IMR-90 (cell line): ENCODE results near the gene FBXW8. TPM values are rescaled to one million over a fixed set of nuclear protein-coding genes. Genes with fewer than 3 reads are reported as not detected.

Experiments
- ATAC-seq: fragments of 200-7000 bp; cut with Tn5 transposase; 2 replicates; pipeline ENCODE4 v1.9.1; 2020; ENCODE audit warnings: low read depth, mild to moderate bottlenecking, moderate library complexity
- BruUV-seq: library from RNA; stranded (reverse); fragments of 400-500 nt; replicated peaks from 2 replicates; lab custom pipeline; 2021; lab: Mats Ljungman, UMichigan
- CTCF ChIA-PET: fragments of 300-600 bp; formaldehyde crosslinking; extraction: SDS; loops from one replicate; lab custom pipeline; 2021; ENCODE audit warnings: antibody characterized with exemption; lab: Yijun Ruan, JAX
- POLR2A ChIA-PET: fragments of 300-600 bp; sonication (Branson Sonifier 250); formaldehyde crosslinking; loops from one replicate; lab custom pipeline; 2022; ENCODE audit warnings: antibody characterized with exemption; ENCODE audit not compliant: unreplicated experiment; lab: Charles Lee
- DNase-seq: peaks from one replicate; pipeline ENCODE4 v3.0.0; 2013
- H2AFZ ChIP-seq: replicated peaks from 2 replicates; pipeline ENCODE3; 2013; ENCODE audit warnings: low read length, mild to moderate bottlenecking; ENCODE audit not compliant: poor library complexity
- H2AK5ac ChIP-seq: 2 replicates; pipeline ENCODE4 v1.6.1; 2013; ENCODE audit warnings: low read depth, low read length, inconsistent platforms
- H2AK9ac ChIP-seq: replicated peaks from 2 replicates; pipeline ENCODE3; 2013; ENCODE audit warnings: mild to moderate bottlenecking, low read depth, low read length, moderate library complexity; ENCODE audit not compliant: poor library complexity
- H2BK120ac ChIP-seq: 2 replicates; pipeline ENCODE4 v1.6.1; 2013; ENCODE audit warnings: low read depth, low read length, inconsistent platforms
- H2BK15ac ChIP-seq: 3 replicates; pipeline ENCODE4 v1.6.1; 2013; ENCODE audit warnings: low read depth, low read length, inconsistent platforms
- H2BK20ac ChIP-seq: 2 replicates; pipeline ENCODE4 v1.6.1; 2013; ENCODE audit warnings: low read depth, mild to moderate bottlenecking, inconsistent platforms, low read length, moderate library complexity
- H2BK5ac ChIP-seq: 2 replicates; pipeline ENCODE4 v1.6.1; 2013; ENCODE audit warnings: mild to moderate bottlenecking, low read depth, low read length, inconsistent platforms; ENCODE audit not compliant: poor library complexity, severe bottlenecking
- H3K14ac ChIP-seq: replicated peaks from 2 replicates; pipeline ENCODE4 v1.6.1; 2013; ENCODE audit warnings: low read depth, low read length, inconsistent platforms
- H3K18ac ChIP-seq: 2 replicates; pipeline ENCODE4 v1.6.1; 2013; ENCODE audit warnings: low read depth, low read length, control low read depth
- H3K23ac ChIP-seq: 2 replicates; pipeline ENCODE4 v1.6.1; 2013; ENCODE audit warnings: low read depth, low read length, inconsistent platforms
- H3K27ac ChIP-seq: 2 replicates; pipeline ENCODE4 v1.5.1; 2013; ENCODE audit warnings: mild to moderate bottlenecking, control low read depth, low read length; ENCODE audit not compliant: insufficient read depth
- H3K27me3 ChIP-seq: 2 replicates; pipeline ENCODE4 v1.6.1; 2013; ENCODE audit warnings: low read length; ENCODE audit not compliant: control insufficient read depth, insufficient read depth
- H3K36me3 ChIP-seq: 2 replicates; pipeline ENCODE4 v1.6.1; 2013; ENCODE audit warnings: low read length, mixed read lengths; ENCODE audit not compliant: control insufficient read depth, insufficient read depth
- H3K4ac ChIP-seq: 2 replicates; pipeline ENCODE4 v1.6.1; 2013; ENCODE audit warnings: low read depth, low read length, inconsistent platforms
- H3K4me1 ChIP-seq: 2 replicates; pipeline ENCODE4 v1.6.1; 2013; ENCODE audit warnings: low read length, mixed read lengths; ENCODE audit not compliant: control insufficient read depth, insufficient read depth
- H3K4me2 ChIP-seq: 2 replicates; pipeline ENCODE4 v1.6.1; 2013; ENCODE audit warnings: low read depth, mild to moderate bottlenecking, control low read depth, low read length, moderate library complexity
- H3K4me3 ChIP-seq: 2 replicates; pipeline ENCODE4 v1.5.1; 2013; ENCODE audit warnings: low read depth, mild to moderate bottlenecking, control low read depth, low read length, moderate library complexity; ENCODE audit not compliant: insufficient read depth
- H3K56ac ChIP-seq: 2 replicates; pipeline ENCODE4 v1.6.1; 2013; ENCODE audit warnings: low read length, inconsistent platforms; ENCODE audit not compliant: insufficient read depth; ENCODE audit errors: extremely low read depth
- H3K79me1 ChIP-seq, 2 experiments: 2 replicates each; pipeline ENCODE4 v1.6.1; 2013; ENCODE audit warnings: low read length in 2 of 2, inconsistent platforms in 1 of 2, low read depth in 1 of 2
- H3K9ac ChIP-seq: 2 replicates; pipeline ENCODE4 v1.6.1; 2013; ENCODE audit warnings: low read depth, low read length, control low read depth
- H3K9me1 ChIP-seq: 2 replicates; pipeline ENCODE4 v1.6.1; 2013; ENCODE audit warnings: low read length, inconsistent platforms; ENCODE audit not compliant: insufficient read depth
- H3K9me3 ChIP-seq: 2 replicates; pipeline ENCODE4 v1.6.1; 2013; ENCODE audit warnings: low read length; ENCODE audit not compliant: control insufficient read depth, insufficient read depth
- H4K20me1 ChIP-seq: 2 replicates; pipeline ENCODE4 v1.6.1; 2013; ENCODE audit warnings: low read length, inconsistent platforms; ENCODE audit not compliant: insufficient read depth
- H4K5ac ChIP-seq: 2 replicates; pipeline ENCODE4 v1.6.1; 2013; ENCODE audit warnings: mild to moderate bottlenecking, low read depth, low read length, control low read depth
- H4K8ac ChIP-seq, 2 experiments: 2 replicates each; pipeline ENCODE4 v1.6.1; 2013; ENCODE audit warnings: low read depth in 2 of 2, low read length in 2 of 2, control low read depth in 1 of 2, inconsistent platforms in 1 of 2
- H4K91ac ChIP-seq: 2 replicates; pipeline ENCODE4 v1.6.1; 2013; ENCODE audit warnings: low read depth, low read length, inconsistent platforms; ENCODE audit not compliant: insufficient read depth
- BHLHE40 ChIP-seq: fragments of 150-350 bp; IDR thresholded peaks from 2 replicates; pipeline ENCODE4 v1.6.1; 2016; ENCODE audit warnings: mild to moderate bottlenecking, low read depth, low read length
- CEBPB ChIP-seq: IDR thresholded peaks from 2 replicates; pipeline ENCODE4 v1.6.1; 2012; ENCODE audit warnings: low read depth, low read length, improper control_type of control experiment
- CHD1 ChIP-seq: IDR thresholded peaks from 2 replicates; pipeline ENCODE4 v1.6.1; 2012; ENCODE audit warnings: low read depth, low read length, improper control_type of control experiment
- FOS ChIP-seq: fragments of 150-350 bp; IDR thresholded peaks from 2 replicates; pipeline ENCODE4 v1.6.1; 2016; ENCODE audit warnings: low read depth, low read length
- MAFK ChIP-seq: IDR thresholded peaks from 2 replicates; pipeline ENCODE4 v1.6.1; 2012; ENCODE audit warnings: low read depth, low read length, improper control_type of control experiment
- MAZ ChIP-seq: IDR thresholded peaks from 2 replicates; pipeline ENCODE4 v1.6.1; 2012; ENCODE audit warnings: low read depth, mild to moderate bottlenecking, low read length, improper control_type of control experiment, moderate library complexity, borderline replicate concordance
- POLR2A ChIP-seq: IDR thresholded peaks from 2 replicates; pipeline ENCODE4 v1.6.1; 2012; ENCODE audit warnings: mild to moderate bottlenecking, low read depth, low read length
- RAD21 ChIP-seq: IDR thresholded peaks from 2 replicates; pipeline ENCODE4 v1.6.1; 2012; ENCODE audit warnings: low read length, improper control_type of control experiment
- RCOR1 ChIP-seq: IDR thresholded peaks from 2 replicates; pipeline ENCODE4 v1.6.1; 2012; ENCODE audit warnings: mild to moderate bottlenecking, low read length, improper control_type of control experiment; ENCODE audit not compliant: insufficient replicate concordance
- SMC3 ChIP-seq: fragments of 150-350 bp; IDR thresholded peaks from 2 replicates; pipeline ENCODE4 v1.6.1; 2016; ENCODE audit warnings: low read depth, mild to moderate bottlenecking, antibody characterized with exemption, low read length, moderate library complexity
- WGBS, 2 experiments: methylation state at CpG; one replicate each; pipeline versions ENCODE4 v1.1.5 to v1.1.7; 2013; ENCODE audit warnings: missing lambda C conversion rate in 2 of 2; ENCODE audit not compliant: insufficient read length in 1 of 2; ENCODE audit errors: extremely low coverage in 2 of 2; 5-methylcytosine and 5-hydroxymethylcytosine counted together
- dilution Hi-C: fragments of 300-500 bp; cut with HindIII; formaldehyde crosslinking; loops from one replicate; pipeline ENCODE4 v1.14.3; 2018; ENCODE audit warnings: low sequenced_read_pairs; ENCODE audit not compliant: unreplicated experiment
- in situ Hi-C: fragments of 300-500 bp; cut with MboI; formaldehyde crosslinking; loops from 3 replicates; pipeline ENCODE4 v1.14.3; 2019; ENCODE audit warnings: low sequenced_read_pairs, inconsistent platforms, mixed read lengths
- intact Hi-C: fragments of 100-400 bp; cut with micrococcal nuclease; formaldehyde crosslinking; loops from 2 replicates; pipeline ENCODE4 v1.10.0; 2022
- polyA plus RNA-seq, 3 experiments: library from polyadenylated mRNA; depleted of rRNA; stranded (reverse); fragments of >200 nt; gene quantifications; 2 replicates each; pipeline ENCODE4 v1.2.3, GENCODE V29; 2012; ENCODE audit warnings: low replicate concordance in 1 of 3
- total RNA-seq: library from RNA; depleted of rRNA; stranded (reverse); fragments of >200 nt; gene quantifications from 2 replicates; pipeline ENCODE4 v1.2.3, GENCODE V29; 2012
- TF ChIP-seq, protein P1 (sequence below): conservative IDR thresholded peaks from 2 replicates; pipeline ENCODE4 v1.5.1; 2012; ENCODE audit warnings: mild to moderate bottlenecking, low read depth, low read length, improper control_type of control experiment
- TF ChIP-seq, protein P2 (sequence below): fragments of 150-350 bp; IDR thresholded peaks from 2 replicates; pipeline ENCODE4 v1.6.1; 2017; ENCODE audit warnings: mild to moderate bottlenecking, antibody characterized with exemption, low read length, low read depth
- TF ChIP-seq, protein P3 (sequence below): fragments of 150-350 bp; IDR thresholded peaks from 2 replicates; pipeline ENCODE4 v1.6.1; 2016; ENCODE audit warnings: low read depth, mild to moderate bottlenecking, low read length, moderate library complexity, borderline replicate concordance

The FBXW8 gene
- total and polyA plus RNA-seq, 2 of the 4 experiments (the other 2 are of a cell fraction), result 20.3 to 25.8 TPM

DNA sequence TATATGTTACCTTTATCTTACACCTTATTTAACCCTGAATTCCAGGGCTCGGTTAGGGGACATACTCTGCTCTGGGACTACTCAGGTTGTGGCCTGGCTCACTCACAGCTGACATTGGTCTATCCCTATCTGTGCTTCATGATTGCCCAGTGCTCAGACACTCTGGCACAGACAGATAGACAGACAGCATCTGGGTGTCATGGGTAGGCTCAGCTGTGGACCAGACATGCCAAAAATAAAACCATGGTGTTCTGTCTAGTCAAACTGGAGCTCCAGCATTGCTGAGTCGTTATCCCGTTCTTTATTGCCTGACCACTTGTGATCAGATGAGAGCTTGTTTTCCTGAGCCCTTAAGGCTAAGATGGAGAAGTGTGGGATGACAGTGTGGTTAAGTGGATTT lies 29.0 kb downstream of the FBXW8 start:
- H3K36me3 ChIP-seq, result peaks cover 18% of the 10 kb centered on the region
- H2AK5ac ChIP-seq, result no peak overlapping the region
- H4K20me1 ChIP-seq, result peaks cover 32% of the 10 kb centered on the region
- no peaks in the 10 kb centered on the region for H3K4me1 ChIP-seq
- DNase-seq (no peak), ATAC-seq (no peak)
- peaks cover 20% of the 10 kb centered on the region for H3K9me1 ChIP-seq
- ChIA-PET POLR2A (no interaction called here), CTCF (interaction anchor here (1.3 kb wide), 1 partner anchor 43 kb away, joined by 3 read pairs; no protein-coding TSS in a partner anchor)
- H2BK5ac ChIP-seq, result no peak overlapping the region
- H2BK15ac ChIP-seq, result no peak overlapping the region
- no peak overlapping the region for H4K91ac ChIP-seq
- H3K9ac ChIP-seq, result no peak overlapping the region
- peaks cover 41 to 71% of the 10 kb centered on the region in 2 experiments for H3K79me1 ChIP-seq
- no TSS peak for BruUV-seq
- no peaks in the 10 kb centered on the region for H3K27me3 ChIP-seq
- H3K4me3 ChIP-seq, result no peak overlapping the region
- TF ChIP-seq, protein P1, sequence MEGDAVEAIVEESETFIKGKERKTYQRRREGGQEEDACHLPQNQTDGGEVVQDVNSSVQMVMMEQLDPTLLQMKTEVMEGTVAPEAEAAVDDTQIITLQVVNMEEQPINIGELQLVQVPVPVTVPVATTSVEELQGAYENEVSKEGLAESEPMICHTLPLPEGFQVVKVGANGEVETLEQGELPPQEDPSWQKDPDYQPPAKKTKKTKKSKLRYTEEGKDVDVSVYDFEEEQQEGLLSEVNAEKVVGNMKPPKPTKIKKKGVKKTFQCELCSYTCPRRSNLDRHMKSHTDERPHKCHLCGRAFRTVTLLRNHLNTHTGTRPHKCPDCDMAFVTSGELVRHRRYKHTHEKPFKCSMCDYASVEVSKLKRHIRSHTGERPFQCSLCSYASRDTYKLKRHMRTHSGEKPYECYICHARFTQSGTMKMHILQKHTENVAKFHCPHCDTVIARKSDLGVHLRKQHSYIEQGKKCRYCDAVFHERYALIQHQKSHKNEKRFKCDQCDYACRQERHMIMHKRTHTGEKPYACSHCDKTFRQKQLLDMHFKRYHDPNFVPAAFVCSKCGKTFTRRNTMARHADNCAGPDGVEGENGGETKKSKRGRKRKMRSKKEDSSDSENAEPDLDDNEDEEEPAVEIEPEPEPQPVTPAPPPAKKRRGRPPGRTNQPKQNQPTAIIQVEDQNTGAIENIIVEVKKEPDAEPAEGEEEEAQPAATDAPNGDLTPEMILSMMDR, result no peak
- TF ChIP-seq MAFK, result no peak
- TF ChIP-seq CHD1, result no peak
- TF ChIP-seq, protein P2, sequence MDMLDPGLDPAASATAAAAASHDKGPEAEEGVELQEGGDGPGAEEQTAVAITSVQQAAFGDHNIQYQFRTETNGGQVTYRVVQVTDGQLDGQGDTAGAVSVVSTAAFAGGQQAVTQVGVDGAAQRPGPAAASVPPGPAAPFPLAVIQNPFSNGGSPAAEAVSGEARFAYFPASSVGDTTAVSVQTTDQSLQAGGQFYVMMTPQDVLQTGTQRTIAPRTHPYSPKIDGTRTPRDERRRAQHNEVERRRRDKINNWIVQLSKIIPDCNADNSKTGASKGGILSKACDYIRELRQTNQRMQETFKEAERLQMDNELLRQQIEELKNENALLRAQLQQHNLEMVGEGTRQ, result no peak
- no peak for TF ChIP-seq POLR2A
- no peak for TF ChIP-seq CEBPB
- no peak for TF ChIP-seq MAZ
- no peak for TF ChIP-seq FOS
- TF ChIP-seq RAD21, result no peak
- no peak for TF ChIP-seq RCOR1
- no peak for TF ChIP-seq BHLHE40
- no peak for TF ChIP-seq SMC3
- TF ChIP-seq, protein P3, sequence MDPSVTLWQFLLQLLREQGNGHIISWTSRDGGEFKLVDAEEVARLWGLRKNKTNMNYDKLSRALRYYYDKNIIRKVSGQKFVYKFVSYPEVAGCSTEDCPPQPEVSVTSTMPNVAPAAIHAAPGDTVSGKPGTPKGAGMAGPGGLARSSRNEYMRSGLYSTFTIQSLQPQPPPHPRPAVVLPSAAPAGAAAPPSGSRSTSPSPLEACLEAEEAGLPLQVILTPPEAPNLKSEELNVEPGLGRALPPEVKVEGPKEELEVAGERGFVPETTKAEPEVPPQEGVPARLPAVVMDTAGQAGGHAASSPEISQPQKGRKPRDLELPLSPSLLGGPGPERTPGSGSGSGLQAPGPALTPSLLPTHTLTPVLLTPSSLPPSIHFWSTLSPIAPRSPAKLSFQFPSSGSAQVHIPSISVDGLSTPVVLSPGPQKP, result no peak
- H2AFZ ChIP-seq, result no peak overlapping the region
- no peak overlapping the region for H3K14ac ChIP-seq
- H3K23ac ChIP-seq, result no peak overlapping the region
- H2BK20ac ChIP-seq, result no peak overlapping the region
- H3K4me2 ChIP-seq, result no peak overlapping the region
- no peak overlapping the region for H3K4ac ChIP-seq
- intact Hi-C loops (no loop called here), in situ Hi-C loops (no loop called here), dilution Hi-C loops (no loop called here)
- no peak overlapping the region for H3K18ac ChIP-seq
- H3K56ac ChIP-seq, result no peak overlapping the region
- H2AK9ac ChIP-seq, result no peak overlapping the region
- WGBS, 2 experiments, result 100% methylated on average over 2 of the region's 3 CpGs; no CpG with 5 or more reads in 1 of the 2 experiments
- no peak overlapping the region for H4K8ac ChIP-seq
- H3K27ac ChIP-seq, result no peak overlapping the region
- H2BK120ac ChIP-seq, result no peak overlapping the region
- H4K5ac ChIP-seq, result no peak overlapping the region
- H3K9me3 ChIP-seq, result peaks cover 9% of the 10 kb centered on the region
